GM23338 (cell line): ENCODE results near the gene YIPF3. TPM values are rescaled to one million over a fixed set of nuclear protein-coding genes. Genes with fewer than 3 reads are reported as not detected.
A peak's percentile ranks its signal among the peaks of the same experiment; 100 is the strongest.

Experiments
- ATAC-seq: fragments of 200-7000 bp; cut with Tn5 transposase; 3 replicates; pipeline ENCODE4 v1.9.1; 2020
- DNase-seq: peaks from one replicate; pipeline ENCODE4 v3.0.0-alpha.2; 2015; ENCODE audit warnings: low spot score
- H2AFZ ChIP-seq: fragments of 200-600 bp; sonication (generic); 2 replicates; pipeline ENCODE4 v1.8.0; 2016; ENCODE audit warnings: antibody characterized with exemption, mild to moderate bottlenecking, moderate library complexity
- H3F3A ChIP-seq: fragments of 200-600 bp; sonication (generic); replicated peaks from 2 replicates; pipeline ENCODE4 v1.8.0; 2017; ENCODE audit warnings: antibody characterized with exemption, mixed run types, low read depth
- H3K27ac ChIP-seq: fragments of 200-600 bp; sonication (generic); 2 replicates; pipeline ENCODE4 v1.6.1; 2016; ENCODE audit warnings: low read depth
- H3K27me3 ChIP-seq: fragments of 200-600 bp; sonication (generic); 2 replicates; pipeline ENCODE4 v1.8.0; 2016; ENCODE audit warnings: mild to moderate bottlenecking, mixed run types, moderate library complexity; ENCODE audit not compliant: insufficient read depth
- H3K36me3 ChIP-seq: fragments of 200-600 bp; sonication (generic); 2 replicates; pipeline ENCODE4 v1.8.0; 2016; ENCODE audit warnings: mild to moderate bottlenecking; ENCODE audit not compliant: insufficient read depth
- H3K4me1 ChIP-seq: fragments of 200-600 bp; sonication (generic); 2 replicates; pipeline ENCODE4 v1.8.0; 2016; ENCODE audit warnings: mild to moderate bottlenecking, moderate library complexity; ENCODE audit not compliant: insufficient read depth
- H3K4me2 ChIP-seq: fragments of 200-600 bp; sonication (generic); 2 replicates; pipeline ENCODE4 v1.7.1; 2017; ENCODE audit warnings: mixed run types
- H3K4me3 ChIP-seq: fragments of 200-600 bp; sonication (generic); 2 replicates; pipeline ENCODE4 v1.6.1; 2016; ENCODE audit warnings: mixed run types
- H3K79me2 ChIP-seq: fragments of 200-600 bp; sonication (generic); replicated peaks from 2 replicates; pipeline ENCODE4 v1.8.0; 2017; ENCODE audit warnings: mild to moderate bottlenecking; ENCODE audit not compliant: insufficient read depth
- H3K9me2 ChIP-seq: fragments of 200-600 bp; sonication (generic); 2 replicates; pipeline ENCODE4 v1.8.0; 2017; ENCODE audit not compliant: insufficient read depth
- H4K20me1 ChIP-seq: fragments of 200-600 bp; sonication (generic); replicated peaks from 2 replicates; pipeline ENCODE4 v1.8.0; 2017; ENCODE audit warnings: mild to moderate bottlenecking; ENCODE audit not compliant: insufficient read depth
- H3K27ac Mint-ChIP-seq: 2 replicates; pipeline ENCODE4 v1.8.0; 2020; ENCODE audit warnings: inconsistent platforms, mild to moderate bottlenecking, moderate library complexity, mixed read lengths
- H3K27me3 Mint-ChIP-seq: 3 replicates; pipeline ENCODE4 v1.8.0; 2022; ENCODE audit warnings: low read depth, mild to moderate bottlenecking, moderate library complexity, mixed read lengths, inconsistent platforms; ENCODE audit not compliant: insufficient read depth, poor library complexity
- H3K36me3 Mint-ChIP-seq: 3 replicates; pipeline ENCODE4 v1.8.0; 2021; ENCODE audit warnings: low read depth, mild to moderate bottlenecking, inconsistent platforms, moderate library complexity, mixed read lengths
- H3K4me1 Mint-ChIP-seq: 3 replicates; pipeline ENCODE4 v1.8.0; 2020; ENCODE audit warnings: mild to moderate bottlenecking, inconsistent platforms, mixed read lengths
- H3K4me3 Mint-ChIP-seq: 3 replicates; pipeline ENCODE4 v1.8.0; 2021; ENCODE audit warnings: moderate library complexity, mild to moderate bottlenecking, inconsistent platforms, mixed read lengths
- H3K9me3 Mint-ChIP-seq: 3 replicates; pipeline ENCODE4 v1.8.0; 2020; ENCODE audit warnings: moderate library complexity, mild to moderate bottlenecking, inconsistent platforms, mixed read lengths
- ZNF114 ChIP-seq: fragments of 250-450 bp; sonication (Bioruptor Pico); IDR thresholded peaks from 2 replicates; pipeline ENCODE4 v1.5.0; 2020; ENCODE audit warnings: mild to moderate bottlenecking, moderate library complexity
- polyA plus RNA-seq: library from polyadenylated mRNA; unstranded; fragments of >200 nt; fragmentation: Nextera tagmentation; extraction: Ambion mirVana; gene quantifications from 2 replicates; pipeline ENCODE4 v1.2.1, GENCODE V29; 2016
- total RNA-seq: library from RNA; depleted of rRNA; stranded (reverse); fragments of >200 nt; shearing (Covaris generic); gene quantifications from 2 replicates; pipeline ENCODE4 v1.2.3, GENCODE V29; 2014
- TF ChIP-seq, protein P1 (sequence below): IDR thresholded peaks from 2 replicates; pipeline ENCODE4 v1.6.1; 2016; ENCODE audit warnings: antibody characterized with exemption
- TF ChIP-seq, protein P2 (sequence below), 2 experiments: fragments of 200-600 bp in 1 of 2; sonication (generic) in 1 of 2; conservative IDR thresholded peaks; 2 replicates each; pipeline versions ENCODE4 v1.5.1 to v1.6.1; 2016 to 2017; ENCODE audit warnings: antibody characterized with exemption in 2 of 2, low read depth in 2 of 2, mild to moderate bottlenecking in 2 of 2, moderate library complexity in 1 of 2
- TF ChIP-seq, protein P3 (sequence below): fragments of 250-450 bp; sonication (Bioruptor Pico); IDR thresholded peaks from 2 replicates; pipeline ENCODE4 v1.5.0; 2020; ENCODE audit warnings: mild to moderate bottlenecking, moderate library complexity

YIPF3 gene
- total and polyA plus RNA-seq, 2 experiments from 2014 or later, result 64.4 to 94.3 TPM

DNA sequence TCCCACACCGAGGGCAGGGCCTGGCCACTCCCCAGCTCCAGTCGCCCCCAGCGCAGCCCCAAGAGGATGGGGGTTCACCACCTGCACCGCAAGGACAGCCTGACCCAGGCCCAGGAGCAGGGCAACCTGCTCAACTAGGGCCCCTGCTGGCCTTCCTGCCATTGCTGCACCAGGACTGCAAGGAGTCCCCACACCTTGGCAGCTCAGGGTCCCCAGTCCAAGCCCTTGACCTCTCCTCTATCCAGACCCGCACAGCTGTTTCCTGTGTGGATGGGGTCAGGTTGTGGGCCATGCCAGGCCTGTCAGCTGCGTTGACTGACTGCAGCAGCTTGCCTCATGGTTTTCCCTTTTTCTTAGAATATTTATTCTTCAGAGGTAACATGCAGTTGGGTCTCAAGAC is 11.0 kb downstream of the YIPF3 start:
- Histone ChIP-seq H3K4me1 (0 out of 2 replicates have a peak, but pooled peaks cover under 1% of the 10 kb centered on the region), H3K9me2 (no peaks in the 10 kb centered on the region), H3K4me3 (no peak overlapping the region), H3K79me2 (no peaks in the 10 kb centered on the region), H4K20me1 (no peaks in the 10 kb centered on the region; the same call in 1 of the 2 replicates), H3K27ac (no peak overlapping the region), H2AFZ (no peak overlapping the region), H3F3A (peaks cover 7% of the 10 kb centered on the region), H3K27me3 (peaks cover 26% of the 10 kb centered on the region), H3K36me3 (no peaks in the 10 kb centered on the region), H3K4me2 (no peak overlapping the region)
- peaks cover 36% of the 10 kb centered on the region for H3K36me3 Mint-ChIP-seq
- no peak overlapping the region for H3K4me3 Mint-ChIP-seq
- peaks cover 37% of the 10 kb centered on the region for H3K27me3 Mint-ChIP-seq
- DNase-seq (peak; percentile 45), ATAC-seq (no peak)
- H3K4me1 Mint-ChIP-seq, result peaks cover 13% of the 10 kb centered on the region
- peaks cover 3% of the 10 kb centered on the region; the same call in 2 of the 3 replicates for H3K9me3 Mint-ChIP-seq
- H3K27ac Mint-ChIP-seq, result no peak overlapping the region
- TF ChIP-seq, protein P1, sequence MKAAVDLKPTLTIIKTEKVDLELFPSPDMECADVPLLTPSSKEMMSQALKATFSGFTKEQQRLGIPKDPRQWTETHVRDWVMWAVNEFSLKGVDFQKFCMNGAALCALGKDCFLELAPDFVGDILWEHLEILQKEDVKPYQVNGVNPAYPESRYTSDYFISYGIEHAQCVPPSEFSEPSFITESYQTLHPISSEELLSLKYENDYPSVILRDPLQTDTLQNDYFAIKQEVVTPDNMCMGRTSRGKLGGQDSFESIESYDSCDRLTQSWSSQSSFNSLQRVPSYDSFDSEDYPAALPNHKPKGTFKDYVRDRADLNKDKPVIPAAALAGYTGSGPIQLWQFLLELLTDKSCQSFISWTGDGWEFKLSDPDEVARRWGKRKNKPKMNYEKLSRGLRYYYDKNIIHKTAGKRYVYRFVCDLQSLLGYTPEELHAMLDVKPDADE, result no peak
- TF ChIP-seq, protein P2, sequence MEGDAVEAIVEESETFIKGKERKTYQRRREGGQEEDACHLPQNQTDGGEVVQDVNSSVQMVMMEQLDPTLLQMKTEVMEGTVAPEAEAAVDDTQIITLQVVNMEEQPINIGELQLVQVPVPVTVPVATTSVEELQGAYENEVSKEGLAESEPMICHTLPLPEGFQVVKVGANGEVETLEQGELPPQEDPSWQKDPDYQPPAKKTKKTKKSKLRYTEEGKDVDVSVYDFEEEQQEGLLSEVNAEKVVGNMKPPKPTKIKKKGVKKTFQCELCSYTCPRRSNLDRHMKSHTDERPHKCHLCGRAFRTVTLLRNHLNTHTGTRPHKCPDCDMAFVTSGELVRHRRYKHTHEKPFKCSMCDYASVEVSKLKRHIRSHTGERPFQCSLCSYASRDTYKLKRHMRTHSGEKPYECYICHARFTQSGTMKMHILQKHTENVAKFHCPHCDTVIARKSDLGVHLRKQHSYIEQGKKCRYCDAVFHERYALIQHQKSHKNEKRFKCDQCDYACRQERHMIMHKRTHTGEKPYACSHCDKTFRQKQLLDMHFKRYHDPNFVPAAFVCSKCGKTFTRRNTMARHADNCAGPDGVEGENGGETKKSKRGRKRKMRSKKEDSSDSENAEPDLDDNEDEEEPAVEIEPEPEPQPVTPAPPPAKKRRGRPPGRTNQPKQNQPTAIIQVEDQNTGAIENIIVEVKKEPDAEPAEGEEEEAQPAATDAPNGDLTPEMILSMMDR (conservative IDR thresholded peaks at IDR 0.05; ENCODE audit: low read depth in 2 of 2), result peak; percentile 10 to 54; a peak in 2 of 4 replicates
- TF ChIP-seq, protein P3, sequence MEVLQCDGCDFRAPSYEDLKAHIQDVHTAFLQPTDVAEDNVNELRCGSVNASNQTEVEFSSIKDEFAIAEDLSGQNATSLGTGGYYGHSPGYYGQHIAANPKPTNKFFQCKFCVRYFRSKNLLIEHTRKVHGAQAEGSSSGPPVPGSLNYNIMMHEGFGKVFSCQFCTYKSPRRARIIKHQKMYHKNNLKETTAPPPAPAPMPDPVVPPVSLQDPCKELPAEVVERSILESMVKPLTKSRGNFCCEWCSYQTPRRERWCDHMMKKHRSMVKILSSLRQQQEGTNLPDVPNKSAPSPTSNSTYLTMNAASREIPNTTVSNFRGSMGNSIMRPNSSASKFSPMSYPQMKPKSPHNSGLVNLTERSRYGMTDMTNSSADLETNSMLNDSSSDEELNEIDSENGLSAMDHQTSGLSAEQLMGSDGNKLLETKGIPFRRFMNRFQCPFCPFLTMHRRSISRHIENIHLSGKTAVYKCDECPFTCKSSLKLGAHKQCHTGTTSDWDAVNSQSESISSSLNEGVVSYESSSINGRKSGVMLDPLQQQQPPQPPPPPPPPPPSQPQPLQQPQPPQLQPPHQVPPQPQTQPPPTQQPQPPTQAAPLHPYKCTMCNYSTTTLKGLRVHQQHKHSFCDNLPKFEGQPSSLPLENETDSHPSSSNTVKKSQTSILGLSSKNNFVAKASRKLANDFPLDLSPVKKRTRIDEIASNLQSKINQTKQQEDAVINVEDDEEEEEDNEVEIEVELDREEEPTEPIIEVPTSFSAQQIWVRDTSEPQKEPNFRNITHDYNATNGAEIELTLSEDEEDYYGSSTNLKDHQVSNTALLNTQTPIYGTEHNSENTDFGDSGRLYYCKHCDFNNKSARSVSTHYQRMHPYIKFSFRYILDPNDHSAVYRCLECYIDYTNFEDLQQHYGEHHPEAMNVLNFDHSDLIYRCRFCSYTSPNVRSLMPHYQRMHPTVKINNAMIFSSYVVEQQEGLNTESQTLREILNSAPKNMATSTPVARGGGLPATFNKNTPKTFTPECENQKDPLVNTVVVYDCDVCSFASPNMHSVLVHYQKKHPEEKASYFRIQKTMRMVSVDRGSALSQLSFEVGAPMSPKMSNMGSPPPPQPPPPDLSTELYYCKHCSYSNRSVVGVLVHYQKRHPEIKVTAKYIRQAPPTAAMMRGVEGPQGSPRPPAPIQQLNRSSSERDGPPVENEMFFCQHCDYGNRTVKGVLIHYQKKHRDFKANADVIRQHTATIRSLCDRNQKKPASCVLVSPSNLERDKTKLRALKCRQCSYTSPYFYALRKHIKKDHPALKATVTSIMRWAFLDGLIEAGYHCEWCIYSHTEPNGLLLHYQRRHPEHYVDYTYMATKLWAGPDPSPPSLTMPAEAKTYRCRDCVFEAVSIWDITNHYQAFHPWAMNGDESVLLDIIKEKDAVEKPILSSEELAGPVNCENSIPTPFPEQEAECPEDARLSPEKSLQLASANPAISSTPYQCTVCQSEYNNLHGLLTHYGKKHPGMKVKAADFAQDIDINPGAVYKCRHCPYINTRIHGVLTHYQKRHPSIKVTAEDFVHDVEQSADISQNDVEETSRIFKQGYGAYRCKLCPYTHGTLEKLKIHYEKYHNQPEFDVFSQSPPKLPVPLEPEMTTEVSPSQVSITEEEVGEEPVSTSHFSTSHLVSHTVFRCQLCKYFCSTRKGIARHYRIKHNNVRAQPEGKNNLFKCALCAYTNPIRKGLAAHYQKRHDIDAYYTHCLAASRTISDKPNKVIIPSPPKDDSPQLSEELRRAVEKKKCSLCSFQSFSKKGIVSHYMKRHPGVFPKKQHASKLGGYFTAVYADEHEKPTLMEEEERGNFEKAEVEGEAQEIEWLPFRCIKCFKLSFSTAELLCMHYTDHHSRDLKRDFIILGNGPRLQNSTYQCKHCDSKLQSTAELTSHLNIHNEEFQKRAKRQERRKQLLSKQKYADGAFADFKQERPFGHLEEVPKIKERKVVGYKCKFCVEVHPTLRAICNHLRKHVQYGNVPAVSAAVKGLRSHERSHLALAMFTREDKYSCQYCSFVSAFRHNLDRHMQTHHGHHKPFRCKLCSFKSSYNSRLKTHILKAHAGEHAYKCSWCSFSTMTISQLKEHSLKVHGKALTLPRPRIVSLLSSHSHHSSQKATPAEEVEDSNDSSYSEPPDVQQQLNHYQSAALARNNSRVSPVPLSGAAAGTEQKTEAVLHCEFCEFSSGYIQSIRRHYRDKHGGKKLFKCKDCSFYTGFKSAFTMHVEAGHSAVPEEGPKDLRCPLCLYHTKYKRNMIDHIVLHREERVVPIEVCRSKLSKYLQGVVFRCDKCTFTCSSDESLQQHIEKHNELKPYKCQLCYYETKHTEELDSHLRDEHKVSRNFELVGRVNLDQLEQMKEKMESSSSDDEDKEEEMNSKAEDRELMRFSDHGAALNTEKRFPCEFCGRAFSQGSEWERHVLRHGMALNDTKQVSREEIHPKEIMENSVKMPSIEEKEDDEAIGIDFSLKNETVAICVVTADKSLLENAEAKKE, result no peak
- no peak for TF ChIP-seq ZNF114
